ENCODE measurements around the gene RAB22A. TPM values are rescaled to one million over a fixed set of nuclear protein-coding genes. Genes with fewer than 3 reads are reported as not detected.
A peak's percentile ranks its signal among the peaks of the same experiment; 100 is the strongest.
"Not testable (repeated sequence)": the region's sequence is repeated elsewhere in the genome, so short reads cannot be mapped to it uniquely, and the experiment has no call there.

Gene RAB22A
- total and polyA plus RNA-seq, 8 donors, result 3.1 to 10.1 (median 7.1) TPM

DNA sequence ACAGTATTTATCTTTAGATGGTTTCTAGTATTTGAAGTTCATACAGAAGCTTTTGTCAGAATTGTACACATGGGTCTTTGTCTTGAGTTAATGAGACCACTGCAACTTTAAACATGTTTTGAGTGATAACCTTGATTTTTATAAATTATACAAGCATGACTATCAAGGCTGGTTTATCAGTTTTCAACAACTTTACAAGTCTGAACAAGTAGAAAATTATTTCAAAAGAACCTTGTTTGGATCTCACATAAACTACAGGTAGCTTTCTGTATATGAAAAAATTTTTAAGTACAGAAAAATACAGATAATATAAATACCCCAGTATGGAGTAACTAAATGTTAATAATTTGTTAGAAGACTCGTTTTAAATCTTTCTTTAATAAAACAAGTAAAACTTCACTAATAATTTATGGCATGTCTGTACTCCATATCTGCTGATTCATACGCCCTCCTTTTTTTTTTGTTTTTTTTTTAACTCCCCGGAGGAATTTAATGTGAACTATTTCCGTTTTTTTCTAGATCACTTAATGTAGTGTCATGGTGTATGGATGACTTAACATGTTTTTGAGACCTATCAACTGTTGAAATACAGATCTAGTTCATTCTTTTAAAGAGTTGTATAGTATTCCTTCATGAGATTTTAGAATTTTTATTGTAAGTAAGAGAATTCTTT is 97.8 kb downstream of the RAB22A start:
- DNase-seq (no peak), ATAC-seq (peak in 3 of 4 donors; percentile 20 to 46 (median 29)), FAIRE-seq (no peak)
- no peaks in the 10 kb centered on the region for H3K27me3 ChIP-seq
- no peaks in the 10 kb centered on the region for H3K9me3 ChIP-seq
- no peak overlapping the region for H3K4me3 ChIP-seq
- H3K36me3 ChIP-seq, result no peaks in the 10 kb centered on the region
- TF ChIP-seq, protein P1, sequence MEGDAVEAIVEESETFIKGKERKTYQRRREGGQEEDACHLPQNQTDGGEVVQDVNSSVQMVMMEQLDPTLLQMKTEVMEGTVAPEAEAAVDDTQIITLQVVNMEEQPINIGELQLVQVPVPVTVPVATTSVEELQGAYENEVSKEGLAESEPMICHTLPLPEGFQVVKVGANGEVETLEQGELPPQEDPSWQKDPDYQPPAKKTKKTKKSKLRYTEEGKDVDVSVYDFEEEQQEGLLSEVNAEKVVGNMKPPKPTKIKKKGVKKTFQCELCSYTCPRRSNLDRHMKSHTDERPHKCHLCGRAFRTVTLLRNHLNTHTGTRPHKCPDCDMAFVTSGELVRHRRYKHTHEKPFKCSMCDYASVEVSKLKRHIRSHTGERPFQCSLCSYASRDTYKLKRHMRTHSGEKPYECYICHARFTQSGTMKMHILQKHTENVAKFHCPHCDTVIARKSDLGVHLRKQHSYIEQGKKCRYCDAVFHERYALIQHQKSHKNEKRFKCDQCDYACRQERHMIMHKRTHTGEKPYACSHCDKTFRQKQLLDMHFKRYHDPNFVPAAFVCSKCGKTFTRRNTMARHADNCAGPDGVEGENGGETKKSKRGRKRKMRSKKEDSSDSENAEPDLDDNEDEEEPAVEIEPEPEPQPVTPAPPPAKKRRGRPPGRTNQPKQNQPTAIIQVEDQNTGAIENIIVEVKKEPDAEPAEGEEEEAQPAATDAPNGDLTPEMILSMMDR (IDR thresholded peaks at IDR 0.05), result no peak
- intact Hi-C loops (cut with DNase I), result no loop called here
- 20 to 22% methylated on average over 4 of the region's 4 CpGs for WGBS, 2 donors
- peaks cover 14 to 32% (median 28%) of the 10 kb centered on the region in 3 donors for H3K4me1 ChIP-seq
- peak overlapping the region; percentile 1 to 68 (median 51) for H3K27ac ChIP-seq

DNA sequence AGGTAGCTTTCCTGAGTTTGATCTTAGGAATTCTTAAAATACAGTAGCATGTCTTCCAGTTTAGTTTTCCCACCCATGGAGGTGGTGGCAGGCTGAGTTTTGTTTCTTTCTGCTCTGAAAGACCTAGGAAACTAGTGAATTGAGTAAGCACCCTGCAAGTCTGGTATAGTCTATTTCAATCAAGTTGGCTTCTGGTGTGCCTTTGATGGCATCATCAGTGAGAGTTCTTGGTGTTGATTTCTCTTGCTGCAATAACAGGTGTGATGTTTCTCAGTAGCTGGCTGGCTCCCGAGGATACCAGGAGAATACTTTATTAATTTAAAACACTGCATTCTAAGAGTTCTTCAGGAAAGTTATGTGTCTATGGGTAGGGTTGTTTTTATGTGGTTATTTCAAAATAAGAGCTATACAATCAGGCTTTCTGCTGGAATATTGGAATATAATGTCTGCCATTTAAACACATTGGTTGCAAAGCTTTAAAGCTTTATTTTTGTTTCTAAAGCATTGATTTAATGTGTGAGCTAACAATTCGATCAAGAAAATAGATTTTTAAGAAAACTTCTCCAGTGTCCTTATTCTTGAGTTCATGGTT is 98.5 kb downstream of the RAB22A start:
- no peak for FAIRE-seq
- intact Hi-C loops (cut with DNase I), result no loop called here
- Histone ChIP-seq H3K27ac (peak overlapping the region; percentile 1 to 68 (median 51)), H3K36me3 (no peaks in the 10 kb centered on the region), H3K4me1 (peaks cover 14 to 32% (median 28%) of the 10 kb centered on the region in 3 donors), H3K27me3 (no peaks in the 10 kb centered on the region), H3K9me3 (no peaks in the 10 kb centered on the region), H3K4me3 (no peak overlapping the region)
- DNase-seq, result peak in 3 of 6 donors; percentile 27 to 60 (median 50)
- TF ChIP-seq, protein P1 (IDR thresholded peaks at IDR 0.05), result no peak
- peak; percentile 89 to 93 (median 93) for ATAC-seq
- WGBS, 2 donors, result 24 to 29% methylated on average over 2 of the region's 2 CpGs

GRCh38 chr20:58408603-58409246 is 99.2 kb downstream of the RAB22A start:
- ATAC-seq (peak; percentile 38 to 77 (median 52)), FAIRE-seq (no peak), DNase-seq (no peak)
- TF ChIP-seq, protein P1 (IDR thresholded peaks at IDR 0.05), result no peak
- 14 to 22% methylated on average over 3 of the region's 3 CpGs for WGBS, 2 donors
- peak overlapping the region in 3 of 4 donors; percentile 35 to 68 (median 67) for H3K27ac ChIP-seq
- intact Hi-C loops (cut with DNase I), result no loop called here
- no peak overlapping the region for H3K4me3 ChIP-seq
- peaks cover 14 to 32% (median 28%) of the 10 kb centered on the region in 3 donors for H3K4me1 ChIP-seq
- H3K27me3 ChIP-seq, result no peaks in the 10 kb centered on the region
- H3K36me3 ChIP-seq, result no peaks in the 10 kb centered on the region
- no peaks in the 10 kb centered on the region for H3K9me3 ChIP-seq

DNA sequence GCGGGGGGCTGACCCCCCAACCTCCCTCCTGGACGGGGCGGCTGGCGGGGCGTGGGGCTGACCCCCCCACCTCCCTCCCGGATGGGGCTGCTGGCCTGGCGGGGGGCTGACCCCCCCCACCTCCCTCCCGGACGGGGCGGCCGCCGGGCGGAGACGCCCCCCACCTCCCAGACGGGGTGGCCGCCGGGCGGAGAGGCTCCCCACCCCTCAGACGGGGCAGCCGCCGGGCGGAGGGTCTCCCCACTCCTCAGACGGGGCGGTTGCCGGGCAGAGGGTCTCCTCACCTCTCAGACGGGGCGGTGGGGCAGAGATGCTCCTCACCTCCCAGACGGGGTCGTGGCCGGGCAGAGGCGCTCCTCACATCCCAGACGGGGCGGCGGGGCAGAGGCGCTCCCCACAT is 104.7 kb downstream of the RAB22A start:
- H3K36me3 ChIP-seq; H3K4me3 ChIP-seq; H3K27ac ChIP-seq; H3K9me3 ChIP-seq; intact Hi-C loops (cut with DNase I); FAIRE-seq; ATAC-seq; H3K27me3 ChIP-seq: not testable (repeated sequence)
- peaks cover 0 to 11% (median 3%) of the 10 kb centered on the region in 3 donors for H3K4me1 ChIP-seq
- peak in 1 of 6 donors; percentile 69 for DNase-seq
- 99% methylated on average over 34 of the region's 35 CpGs; no CpG with 5 or more reads in 1 of the 2 donors for WGBS, 2 donors

GRCh38 chr20:58414786-58415185 is 105.3 kb downstream of the RAB22A start:
- H3K27ac ChIP-seq; FAIRE-seq; H3K9me3 ChIP-seq; H3K36me3 ChIP-seq; H3K4me3 ChIP-seq; H3K4me1 ChIP-seq; intact Hi-C loops (cut with DNase I); H3K27me3 ChIP-seq; ATAC-seq: not testable (repeated sequence)
- peak in 1 of 6 donors; percentile 50 for DNase-seq
- WGBS, 2 donors, result 95 to 99% methylated on average over 19 to 26 of the region's 26 CpGs

All from pancreas (tissue), 10 donors.